Neural crest cell (in vitro differentiated cells): ENCODE data around the gene RUVBL1. TPM values are rescaled to one million over a fixed set of nuclear protein-coding genes. Genes with fewer than 3 reads are reported as not detected.
"Not testable (repeated sequence)": the region's sequence is repeated elsewhere in the genome, so short reads cannot be mapped to it uniquely, and the experiment has no call there.

Source experiments
- DNase-seq: peaks from one replicate; pipeline ENCODE4 v3.0.0; 2021; ENCODE audit warnings: low read depth, mixed read lengths, low spot score
- H3K27ac Mint-ChIP-seq: one replicate; pipeline ENCODE4 v1.8.0; 2021; ENCODE audit warnings: mild to moderate bottlenecking, mixed read lengths; ENCODE audit not compliant: unreplicated experiment
- H3K27me3 Mint-ChIP-seq: 2 replicates; pipeline ENCODE4 v1.8.0; 2021; ENCODE audit warnings: low read depth, mild to moderate bottlenecking, mixed read lengths
- H3K36me3 Mint-ChIP-seq: 2 replicates; pipeline ENCODE4 v1.8.0; 2021; ENCODE audit warnings: low read depth, mild to moderate bottlenecking, mixed read lengths
- H3K4me1 Mint-ChIP-seq: 2 replicates; pipeline ENCODE4 v1.8.0; 2021; ENCODE audit warnings: mixed read lengths
- H3K4me3 Mint-ChIP-seq: one replicate; pipeline ENCODE4 v1.8.0; 2021; ENCODE audit warnings: mild to moderate bottlenecking, mixed read lengths
- H3K9me3 Mint-ChIP-seq: 2 replicates; pipeline ENCODE4 v1.8.0; 2021; ENCODE audit warnings: mixed read lengths
- total RNA-seq: library from RNA; stranded (reverse); gene quantifications from 2 replicates; pipeline ENCODE4 v1.2.1, GENCODE V29; 2021
- TF ChIP-seq, protein P1 (sequence below): fragments of 200-600 bp; sonication (generic); conservative IDR thresholded peaks from 2 replicates; pipeline ENCODE4 v1.5.0; 2021; ENCODE audit warnings: antibody characterized with exemption, mild to moderate bottlenecking

RUVBL1 gene
- total RNA-seq, 1 donor from 2014 or later, result 93.1 TPM

GRCh38 chr3:128167646-128167972 is 44.0 kb upstream of the RUVBL1 start:
- Mint-ChIP-seq H3K4me3 (peak overlapping the region; percentile 50), H3K36me3 (peaks cover 2% of the 10 kb centered on the region), H3K9me3 (no peaks in the 10 kb centered on the region), H3K27ac (peak overlapping the region; percentile 85), H3K27me3 (peaks cover 18% of the 10 kb centered on the region), H3K4me1 (peaks cover 37% of the 10 kb centered on the region)
- TF ChIP-seq, protein P1, sequence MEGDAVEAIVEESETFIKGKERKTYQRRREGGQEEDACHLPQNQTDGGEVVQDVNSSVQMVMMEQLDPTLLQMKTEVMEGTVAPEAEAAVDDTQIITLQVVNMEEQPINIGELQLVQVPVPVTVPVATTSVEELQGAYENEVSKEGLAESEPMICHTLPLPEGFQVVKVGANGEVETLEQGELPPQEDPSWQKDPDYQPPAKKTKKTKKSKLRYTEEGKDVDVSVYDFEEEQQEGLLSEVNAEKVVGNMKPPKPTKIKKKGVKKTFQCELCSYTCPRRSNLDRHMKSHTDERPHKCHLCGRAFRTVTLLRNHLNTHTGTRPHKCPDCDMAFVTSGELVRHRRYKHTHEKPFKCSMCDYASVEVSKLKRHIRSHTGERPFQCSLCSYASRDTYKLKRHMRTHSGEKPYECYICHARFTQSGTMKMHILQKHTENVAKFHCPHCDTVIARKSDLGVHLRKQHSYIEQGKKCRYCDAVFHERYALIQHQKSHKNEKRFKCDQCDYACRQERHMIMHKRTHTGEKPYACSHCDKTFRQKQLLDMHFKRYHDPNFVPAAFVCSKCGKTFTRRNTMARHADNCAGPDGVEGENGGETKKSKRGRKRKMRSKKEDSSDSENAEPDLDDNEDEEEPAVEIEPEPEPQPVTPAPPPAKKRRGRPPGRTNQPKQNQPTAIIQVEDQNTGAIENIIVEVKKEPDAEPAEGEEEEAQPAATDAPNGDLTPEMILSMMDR, result no peak
- no peak for DNase-seq

GRCh38 chr3:128166971-128167453 is 43.4 kb upstream of the RUVBL1 start:
- H3K27ac Mint-ChIP-seq, result no peak overlapping the region
- DNase-seq, result no peak
- peaks cover 2% of the 10 kb centered on the region for H3K36me3 Mint-ChIP-seq
- peaks cover 37% of the 10 kb centered on the region for H3K4me1 Mint-ChIP-seq
- TF ChIP-seq, protein P1, result no peak
- peaks cover 18% of the 10 kb centered on the region for H3K27me3 Mint-ChIP-seq
- H3K9me3 Mint-ChIP-seq, result no peaks in the 10 kb centered on the region
- no peak overlapping the region for H3K4me3 Mint-ChIP-seq

DNA sequence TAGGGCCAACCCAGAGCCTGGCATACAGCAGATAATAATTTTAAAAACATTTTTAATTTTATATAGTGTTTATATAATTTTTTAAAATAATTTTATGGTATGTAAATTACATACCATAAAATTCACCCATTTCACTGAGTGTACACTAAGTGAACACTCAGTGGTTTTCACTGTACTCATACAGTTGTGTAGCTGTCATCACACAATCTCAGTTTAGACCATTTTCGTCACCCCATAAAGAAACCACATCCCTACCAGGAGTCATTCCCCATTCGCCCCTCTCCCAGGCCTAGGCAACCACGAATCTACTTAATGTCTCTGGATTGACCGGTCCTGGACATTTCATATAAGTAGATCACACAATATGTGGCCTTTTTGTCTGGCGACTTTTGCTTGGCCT is 39.8 kb upstream of the RUVBL1 start:
- Mint-ChIP-seq H3K4me3 (no peak overlapping the region), H3K4me1 (peaks cover 20% of the 10 kb centered on the region), H3K27me3 (peaks cover 20% of the 10 kb centered on the region), H3K9me3 (peaks cover 2% of the 10 kb centered on the region), H3K36me3 (peaks cover 13% of the 10 kb centered on the region), H3K27ac (no peak overlapping the region)
- DNase-seq, result no peak
- TF ChIP-seq, protein P1, result no peak

DNA sequence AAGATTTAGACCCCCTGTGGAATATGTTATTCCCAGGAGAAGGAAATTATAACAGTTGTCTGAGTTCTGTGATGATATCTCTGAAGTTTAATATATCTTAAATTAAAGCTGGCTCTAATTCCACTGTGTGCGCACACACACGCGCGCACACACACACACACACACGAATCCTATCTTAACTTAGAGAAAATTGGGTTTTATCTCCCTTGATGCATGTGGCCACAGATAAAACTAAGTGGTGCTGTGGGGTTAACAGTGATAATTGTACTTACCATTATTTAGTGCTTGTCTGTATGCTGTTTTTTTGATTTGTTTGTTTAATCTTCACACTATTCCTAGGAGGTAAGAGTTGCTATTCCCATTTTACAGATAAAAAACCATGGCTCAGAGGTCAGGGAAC is 37.0 kb upstream of the RUVBL1 start:
- DNase-seq, result no peak
- TF ChIP-seq, protein P1, result no peak
- H3K36me3 Mint-ChIP-seq, result peaks cover 32% of the 10 kb centered on the region
- H3K27me3 Mint-ChIP-seq, result peaks cover 16% of the 10 kb centered on the region
- no peaks in the 10 kb centered on the region for H3K4me1 Mint-ChIP-seq
- H3K9me3 Mint-ChIP-seq, result peaks cover 2% of the 10 kb centered on the region
- no peak overlapping the region for H3K4me3 Mint-ChIP-seq
- no peak overlapping the region for H3K27ac Mint-ChIP-seq

DNA sequence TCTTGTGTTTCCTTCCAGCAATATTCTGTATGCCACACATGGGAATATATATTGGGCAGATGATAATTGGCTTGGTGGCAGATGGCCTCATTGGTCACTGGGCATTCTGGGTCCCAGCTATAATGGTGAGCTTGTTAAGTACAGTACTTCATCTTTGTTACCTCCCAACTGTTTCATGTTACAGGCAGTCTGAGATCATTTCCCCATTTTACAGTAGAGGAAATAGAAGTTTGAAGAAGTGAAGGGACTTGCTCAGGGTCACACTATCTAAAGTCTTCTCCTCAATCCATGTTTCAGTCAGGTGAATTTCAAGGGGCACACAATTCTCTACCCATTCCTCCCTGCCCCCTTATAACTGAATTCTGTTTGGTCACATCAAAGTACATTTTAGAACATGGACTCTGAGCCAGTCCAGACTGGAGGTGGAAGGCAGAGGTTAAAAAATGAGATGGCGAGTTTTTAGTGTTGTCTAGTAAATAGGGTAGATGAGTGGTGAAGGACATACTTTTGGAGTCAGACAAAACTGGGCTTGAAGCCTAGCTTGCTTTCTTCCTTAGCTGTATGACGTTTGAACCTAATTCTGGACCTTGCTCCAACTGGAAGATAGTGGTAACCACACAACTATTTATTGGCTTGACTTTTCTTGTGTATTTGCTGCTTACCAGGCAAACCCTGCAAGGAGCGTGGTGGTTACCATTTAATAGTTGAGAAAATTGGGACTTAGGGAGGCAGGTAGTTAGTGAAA is 32.2 kb upstream of the RUVBL1 start:
- TF ChIP-seq, protein P1, result no peak
- Mint-ChIP-seq H3K4me3 (peak overlapping the region; percentile 95), H3K27me3 (peaks cover 18% of the 10 kb centered on the region), H3K9me3 (peaks cover 9% of the 10 kb centered on the region), H3K36me3 (peaks cover 36% of the 10 kb centered on the region), H3K27ac (no peak overlapping the region), H3K4me1 (peaks cover 10% of the 10 kb centered on the region)
- DNase-seq, result no peak

DNA sequence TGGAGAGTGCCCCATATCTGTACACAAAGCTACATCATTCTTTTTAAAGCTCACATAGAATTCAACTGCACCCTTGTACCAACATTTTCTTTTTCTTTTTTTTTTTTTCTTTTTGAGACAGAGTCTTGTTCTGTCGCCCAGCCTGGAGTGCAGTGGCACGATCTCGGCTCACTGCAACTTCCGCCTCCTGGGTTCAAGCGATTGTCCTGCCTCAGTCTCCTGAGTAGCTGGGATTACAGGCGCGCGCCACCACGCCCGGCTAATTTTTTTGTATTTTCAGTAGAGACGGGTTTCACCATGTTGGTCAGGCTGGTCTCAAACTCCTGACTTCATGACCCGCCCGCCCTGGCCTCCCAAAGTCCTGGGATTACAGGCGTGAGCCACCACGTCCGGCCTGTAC is 30.7 kb upstream of the RUVBL1 start:
- Mint-ChIP-seq H3K4me1 (peaks cover 10% of the 10 kb centered on the region), H3K27me3 (peaks cover 22% of the 10 kb centered on the region), H3K36me3 (peaks cover 31% of the 10 kb centered on the region), H3K4me3 (peak overlapping the region; percentile 95)
- H3K27ac Mint-ChIP-seq, H3K9me3 Mint-ChIP-seq, DNase-seq: not testable (repeated sequence)
